Measurements from ENCODE around the gene AKIRIN2. TPM values are rescaled to one million over a fixed set of nuclear protein-coding genes. Genes with fewer than 3 reads are reported as not detected.

The AKIRIN2 gene
- polyA plus RNA-seq, 3 donors = 102 to 145 (median 118) TPM

DNA sequence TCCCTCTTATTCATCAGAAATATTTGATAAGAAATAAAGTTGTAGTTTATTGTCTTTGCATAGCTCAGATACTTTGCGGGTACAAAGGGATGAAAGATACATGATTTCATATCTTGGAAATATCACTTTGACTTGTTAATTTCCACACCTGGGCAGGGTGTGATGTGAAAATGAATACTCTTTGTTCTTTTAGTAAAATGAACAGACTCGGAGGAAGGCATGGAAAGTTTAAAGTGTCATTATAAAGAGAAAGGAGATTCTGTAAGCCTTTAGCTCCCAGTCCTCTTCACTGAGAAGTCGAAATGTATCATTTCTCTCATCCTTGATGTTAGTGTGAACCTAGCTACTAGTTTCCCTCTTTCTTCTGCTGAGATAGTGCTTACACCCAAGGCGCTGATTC, 36.7 kb upstream of the AKIRIN2 start:
- Histone ChIP-seq H4K20me1 (ENCODE audit: insufficient read depth, low read length) (no peaks in the 10 kb centered on the region), H3K4me3 (replicated peaks in 1 of 3; ENCODE audit: low read depth in 2 of 3, low read length in 3 of 3) (no peak overlapping the region), H3K9ac (ENCODE audit: insufficient read depth, low read length, poor library complexity, severe bottlenecking) (no peak overlapping the region), H3K36me3 (replicated peaks in 1 of 2; ENCODE audit: control insufficient read depth in 1 of 2, insufficient read depth in 2 of 2, low read length in 2 of 2) (no peaks in the 10 kb centered on the region), H3K9me3 (replicated peaks in 1 of 2; ENCODE audit: control insufficient read depth in 1 of 2, insufficient read depth in 1 of 2, low read length in 2 of 2) (no peaks in the 10 kb centered on the region), H3K27ac (ENCODE audit: low read depth in 1 of 2, low read length in 2 of 2) (no peak overlapping the region), H3K79me2 (ENCODE audit: insufficient read depth, low read length) (no peaks in the 10 kb centered on the region), H3K27me3 (ENCODE audit: control insufficient read depth in 2 of 2, insufficient read depth in 2 of 2, low read length in 2 of 2) (no peaks in the 10 kb centered on the region), H3K4me2 (replicated peaks; ENCODE audit: extremely low read depth, low read length, poor library complexity, severe bottlenecking) (no peak overlapping the region), H3K4me1 (ENCODE audit: control insufficient read depth in 1 of 2, insufficient read depth in 2 of 2, low read length in 2 of 2) (peaks cover 12 to 24% of the 10 kb centered on the region in 2 donors), H2AFZ (ENCODE audit: insufficient read depth, low read depth, low read length, poor library complexity, severe bottlenecking) (no peak overlapping the region)
- no CpG with 5 or more reads among the region's 4 CpGs for WGBS (ENCODE audit: insufficient coverage)
- Mint-ChIP-seq H3K36me3 (no peaks in the 10 kb centered on the region), H3K27me3 (ENCODE audit: low read depth in 3 of 3) (peaks cover 0 to 6% (median 0%) of the 10 kb centered on the region in 3 donors), H3K4me1 (peaks cover 26% of the 10 kb centered on the region), H3K4me3 (no peak overlapping the region), H3K9me3 (peaks cover 0 to 10% (median 2%) of the 10 kb centered on the region in 7 donors), H3K27ac (no peak overlapping the region)
- TF ChIP-seq, protein P1, sequence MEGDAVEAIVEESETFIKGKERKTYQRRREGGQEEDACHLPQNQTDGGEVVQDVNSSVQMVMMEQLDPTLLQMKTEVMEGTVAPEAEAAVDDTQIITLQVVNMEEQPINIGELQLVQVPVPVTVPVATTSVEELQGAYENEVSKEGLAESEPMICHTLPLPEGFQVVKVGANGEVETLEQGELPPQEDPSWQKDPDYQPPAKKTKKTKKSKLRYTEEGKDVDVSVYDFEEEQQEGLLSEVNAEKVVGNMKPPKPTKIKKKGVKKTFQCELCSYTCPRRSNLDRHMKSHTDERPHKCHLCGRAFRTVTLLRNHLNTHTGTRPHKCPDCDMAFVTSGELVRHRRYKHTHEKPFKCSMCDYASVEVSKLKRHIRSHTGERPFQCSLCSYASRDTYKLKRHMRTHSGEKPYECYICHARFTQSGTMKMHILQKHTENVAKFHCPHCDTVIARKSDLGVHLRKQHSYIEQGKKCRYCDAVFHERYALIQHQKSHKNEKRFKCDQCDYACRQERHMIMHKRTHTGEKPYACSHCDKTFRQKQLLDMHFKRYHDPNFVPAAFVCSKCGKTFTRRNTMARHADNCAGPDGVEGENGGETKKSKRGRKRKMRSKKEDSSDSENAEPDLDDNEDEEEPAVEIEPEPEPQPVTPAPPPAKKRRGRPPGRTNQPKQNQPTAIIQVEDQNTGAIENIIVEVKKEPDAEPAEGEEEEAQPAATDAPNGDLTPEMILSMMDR (IDR thresholded peaks at IDR 0.05) = no peak
- no peak for DNase-seq
- intact Hi-C loops (cut with micrococcal nuclease) = no loop called here

DNA sequence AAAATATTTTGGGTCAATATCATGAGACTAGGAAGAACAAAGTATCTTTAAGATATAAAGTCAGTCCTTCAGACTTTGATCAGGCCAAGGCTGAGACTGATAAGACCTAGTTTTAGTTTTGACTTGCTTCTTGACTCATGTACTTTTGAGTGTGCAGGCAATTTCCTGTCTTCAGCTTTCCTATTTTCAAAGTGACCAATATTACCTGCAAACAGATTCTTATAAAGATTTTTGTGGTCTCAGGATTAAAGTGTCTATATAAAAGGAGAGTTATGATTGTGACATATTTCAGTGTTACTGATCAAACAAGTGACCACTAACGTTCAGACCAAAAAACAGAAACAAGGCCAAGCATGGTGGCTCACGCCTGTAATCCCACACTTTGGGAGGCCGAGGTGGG, 36.0 kb upstream of the AKIRIN2 start:
- intact Hi-C loops (cut with micrococcal nuclease) = no loop called here

More for the DNA sequence above, 36.0 kb upstream of the AKIRIN2 start:
- Histone ChIP-seq H3K4me2 (replicated peaks; ENCODE audit: extremely low read depth, low read length, poor library complexity, severe bottlenecking) (no peak overlapping the region), H3K79me2 (ENCODE audit: insufficient read depth, low read length) (no peaks in the 10 kb centered on the region), H3K9ac (ENCODE audit: insufficient read depth, low read length, poor library complexity, severe bottlenecking) (no peak overlapping the region), H3K27me3 (ENCODE audit: control insufficient read depth in 2 of 2, insufficient read depth in 2 of 2, low read length in 2 of 2) (no peaks in the 10 kb centered on the region), H3K27ac (ENCODE audit: low read depth in 1 of 2, low read length in 2 of 2) (no peak overlapping the region), H3K4me1 (ENCODE audit: control insufficient read depth in 1 of 2, insufficient read depth in 2 of 2, low read length in 2 of 2) (peaks cover 14 to 24% of the 10 kb centered on the region in 2 donors), H2AFZ (ENCODE audit: insufficient read depth, low read depth, low read length, poor library complexity, severe bottlenecking) (no peak overlapping the region), H4K20me1 (ENCODE audit: insufficient read depth, low read length) (no peaks in the 10 kb centered on the region), H3K36me3 (replicated peaks in 1 of 2; ENCODE audit: control insufficient read depth in 1 of 2, insufficient read depth in 2 of 2, low read length in 2 of 2) (no peaks in the 10 kb centered on the region), H3K4me3 (replicated peaks in 1 of 3; ENCODE audit: low read depth in 2 of 3, low read length in 3 of 3) (no peak overlapping the region), H3K9me3 (replicated peaks in 1 of 2; ENCODE audit: control insufficient read depth in 1 of 2, insufficient read depth in 1 of 2, low read length in 2 of 2) (no peaks in the 10 kb centered on the region)
- TF ChIP-seq, protein P1 (IDR thresholded peaks at IDR 0.05) = no peak
- Mint-ChIP-seq H3K4me1 (peaks cover 23% of the 10 kb centered on the region), H3K9me3 (peaks cover 0 to 10% (median 2%) of the 10 kb centered on the region in 7 donors), H3K27ac (no peak overlapping the region), H3K27me3 (ENCODE audit: low read depth in 3 of 3) (peaks cover 0 to 6% (median 0%) of the 10 kb centered on the region in 3 donors), H3K36me3 (no peaks in the 10 kb centered on the region), H3K4me3 (no peak overlapping the region)
- 90% methylated on average over 3 of the region's 3 CpGs for WGBS (ENCODE audit: insufficient coverage)
- DNase-seq = no peak

Data from CD14-positive monocyte (primary cell).